Endothelial cell of hepatic sinusoid (primary cell): ENCODE data around the gene ERO1B.
"Not testable (repeated sequence)": the region's sequence is repeated elsewhere in the genome, so short reads cannot be mapped to it uniquely, and the experiment has no call there.

Source experiments
- in situ Hi-C: cut with HindIII; loops from 2 replicates; pipeline ENCODE4 v1.10.0; 2017; ENCODE audit warnings: low sequenced_read_pairs

ERO1B gene

GRCh38 chr1:236193184-236193583 lies 88.6 kb downstream of the ERO1B start:
- in situ Hi-C loops, result no loop called here

- in situ Hi-C loops, result not testable (repeated sequence)
Observed at GRCh38 chr1:236188084-236188483, 93.7 kb downstream of the ERO1B start.

GRCh38 chr1:236186471-236186870 lies 95.3 kb downstream of the ERO1B start:
- in situ Hi-C loops, result not testable (repeated sequence)

- in situ Hi-C loops, result no loop called here
Observed at GRCh38 chr1:236185687-236186086, 96.1 kb downstream of the ERO1B start.

- in situ Hi-C loops, result no loop called here
Observed at GRCh38 chr1:236181059-236181458, 100.7 kb downstream of the ERO1B start.

- in situ Hi-C loops, result no loop called here
Observed at GRCh38 chr1:236179634-236180033, 102.1 kb downstream of the ERO1B start.

GRCh38 chr1:236176337-236177336 lies 105.1 kb downstream of the ERO1B start:
- in situ Hi-C loops, result no loop called here

- in situ Hi-C loops, result no loop called here
Observed at GRCh38 chr1:236175642-236176336, 106.0 kb downstream of the ERO1B start.

GRCh38 chr1:236173174-236173767 lies 108.5 kb downstream of the ERO1B start:
- in situ Hi-C loops, result no loop called here

- in situ Hi-C loops, result no loop called here
Observed at GRCh38 chr1:236172041-236172579, 109.6 kb downstream of the ERO1B start.

- in situ Hi-C loops, result no loop called here
Observed at GRCh38 chr1:236168716-236169429, 112.9 kb downstream of the ERO1B start.

GRCh38 chr1:236167578-236167977 lies 114.2 kb downstream of the ERO1B start:
- in situ Hi-C loops, result no loop called here

GRCh38 chr1:236167154-236167553 lies 114.6 kb downstream of the ERO1B start:
- in situ Hi-C loops, result no loop called here

- in situ Hi-C loops, result no loop called here
Observed at GRCh38 chr1:236166041-236166440, 115.7 kb downstream of the ERO1B start.
